Caco-2 (cell line): ENCODE measurements around the gene FHAD1. TPM values are rescaled to one million over a fixed set of nuclear protein-coding genes. Genes with fewer than 3 reads are reported as not detected.

Experiments used
- Bru-seq: library from RNA; stranded (reverse); fragments of 400-500 nt; gene quantifications from one replicate; lab custom pipeline; 2021; lab: Mats Ljungman, UMichigan
- BruChase-seq, 2 experiments: library from RNA; stranded (reverse); fragments of 400-500 nt; gene quantifications; one replicate each; lab custom pipeline; 2021; lab: Mats Ljungman, UMichigan
- BruUV-seq: library from RNA; stranded (reverse); fragments of 400-500 nt; replicated peaks from 2 replicates; lab custom pipeline; 2021; lab: Mats Ljungman, UMichigan
- CTCF ChIA-PET: fragments of 300-600 bp; sonication (Branson Sonifier 250); formaldehyde crosslinking; loops from one replicate; lab custom pipeline; 2022; ENCODE audit warnings: antibody characterized with exemption; lab: Charles Lee
- POLR2A ChIA-PET: fragments of 300-600 bp; sonication (Branson Sonifier 250); formaldehyde crosslinking; loops from one replicate; lab custom pipeline; 2022; ENCODE audit warnings: antibody characterized with exemption; lab: Charles Lee
- DNase-seq, 2 experiments: peaks; one replicate each; pipeline versions ENCODE4 v3.0.0 to v3.0.0-alpha.2; 2020 to 2022
- H3K27me3 ChIP-seq: replicated peaks from 2 replicates; pipeline ENCODE4 v1.6.0; 2011; ENCODE audit warnings: low read length; ENCODE audit not compliant: control insufficient read depth, insufficient read depth
- H3K36me3 ChIP-seq: 2 replicates; pipeline ENCODE4 v1.5.1; 2011; ENCODE audit warnings: low read length; ENCODE audit not compliant: control insufficient read depth, insufficient read depth
- H3K4me1 ChIP-seq: fragments of 250-450 bp; sonication (Bioruptor Pico); 2 replicates; pipeline ENCODE4 v1.5.1; 2020; ENCODE audit warnings: mild to moderate bottlenecking
- H3K4me3 ChIP-seq: 2 replicates; pipeline ENCODE4 v1.5.1; 2011; ENCODE audit warnings: low read depth, mild to moderate bottlenecking, control low read depth, low read length
- H3K9me3 ChIP-seq: fragments of 250-450 bp; sonication (Bioruptor Pico); 2 replicates; pipeline ENCODE4 v1.5.1; 2020; ENCODE audit warnings: mild to moderate bottlenecking, moderate library complexity
- H3K27ac Mint-ChIP-seq: one replicate; pipeline ENCODE4 v1.8.0; 2022; ENCODE audit warnings: mixed read lengths; ENCODE audit not compliant: unreplicated experiment
- H3K27me3 Mint-ChIP-seq: one replicate; pipeline ENCODE4 v1.8.0; 2022; ENCODE audit warnings: mixed read lengths; ENCODE audit not compliant: insufficient read depth, unreplicated experiment
- H3K36me3 Mint-ChIP-seq: one replicate; pipeline ENCODE4 v1.8.0; 2022; ENCODE audit warnings: mild to moderate bottlenecking, mixed read lengths; ENCODE audit not compliant: insufficient read depth, unreplicated experiment
- H3K4me1 Mint-ChIP-seq: one replicate; pipeline ENCODE4 v1.8.0; 2022; ENCODE audit warnings: low read depth, mixed read lengths; ENCODE audit not compliant: unreplicated experiment
- H3K4me3 Mint-ChIP-seq: one replicate; pipeline ENCODE4 v1.8.0; 2022; ENCODE audit warnings: mild to moderate bottlenecking, moderate library complexity, mixed read lengths; ENCODE audit not compliant: unreplicated experiment
- H3K9me3 Mint-ChIP-seq: one replicate; pipeline ENCODE4 v1.8.0; 2022; ENCODE audit warnings: mixed read lengths; ENCODE audit not compliant: unreplicated experiment
- intact Hi-C: fragments of 100-400 bp; cut with micrococcal nuclease; formaldehyde crosslinking; loops from one replicate; pipeline ENCODE4 v1.10.0; 2022; ENCODE audit not compliant: unreplicated experiment
- long read RNA-seq: library from polyadenylated mRNA; stranded (forward); transcript quantifications from one replicate; pipeline ENCODE4 v2.0.0, GENCODE V29; 2022
- total RNA-seq: library from RNA; stranded (reverse); gene quantifications from 2 replicates; pipeline ENCODE4 v1.2.3, GENCODE V29; 2022
- TF ChIP-seq, protein P1 (sequence below), 2 experiments: fragments of 200-600 bp in 1 of 2; IDR thresholded peaks; 1 replicate in 1 of 2; 2 replicates in 1 of 2; pipeline versions ENCODE4 v1.5.1 to v1.8.0; 2011 to 2022; ENCODE audit warnings: antibody characterized with exemption in 1 of 2, control low read depth in 1 of 2, inconsistent platforms in 1 of 2, low read depth in 1 of 2, low read length in 1 of 2, mild to moderate bottlenecking in 1 of 2, moderate library complexity in 1 of 2; ENCODE audit not compliant: insufficient read depth in 1 of 2, severe bottlenecking in 1 of 2, unreplicated experiment in 1 of 2

Gene FHAD1
- total RNA-seq (0.18 TPM in 1 of 2 replicates, not detected in the other), Bru-seq, nascent RNA (percentile 13 among the genes with signal in this experiment), BruChase-seq, experiment 1, labeled RNA remaining after a 2-hour chase (percentile 13 among the genes with signal in this experiment), BruChase-seq, experiment 2, labeled RNA remaining after a 6-hour chase (percentile 11 among the genes with signal in this experiment)
- long read RNA-seq: 0 reads

DNA sequence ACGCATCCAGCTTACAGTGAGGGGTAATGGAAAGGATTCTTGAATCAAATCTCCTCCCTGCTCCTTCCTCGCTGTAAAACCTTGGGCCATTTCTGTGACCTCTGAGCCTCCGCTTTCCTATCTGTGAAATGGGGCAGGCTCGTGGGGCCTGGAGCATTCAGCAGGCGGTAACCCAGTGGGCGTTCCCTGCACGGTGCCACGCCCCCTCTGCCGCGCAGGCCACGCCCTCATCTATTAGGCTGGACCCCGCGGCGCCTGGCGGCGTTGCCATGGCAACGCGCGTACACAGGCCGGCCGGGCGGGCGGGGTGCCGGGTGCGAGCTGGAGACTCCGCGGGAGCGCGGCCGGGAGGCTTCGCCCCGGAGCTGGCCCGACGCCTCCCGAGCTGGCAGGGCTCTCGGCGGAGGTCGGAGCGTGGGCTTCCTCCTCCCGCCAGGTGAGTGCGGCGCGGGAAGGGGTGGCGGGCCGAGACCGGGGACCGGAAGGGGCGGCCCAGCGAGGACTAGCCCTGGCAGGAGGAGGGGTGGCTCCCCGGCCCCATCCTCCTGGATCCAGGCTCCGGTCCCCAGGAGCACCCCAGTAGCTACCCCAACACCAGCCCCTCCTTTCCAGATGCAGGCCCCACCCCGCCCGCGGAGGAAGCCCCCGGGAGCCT, at the start of gene FHAD1:
FHAD1 (plus strand) TSS at position 264 of the 655 bp plus-strand sequence. CDS start 4,562 bp downstream, outside the sequence.
- H3K4me1 Mint-ChIP-seq: no peaks in the 10 kb centered on the region
- peak within 1 kb of the TSS; percentile 83 for H3K4me3 Mint-ChIP-seq
- ChIA-PET POLR2A (no interaction called here), CTCF (interaction anchor here (0.6 to 0.7 kb wide), 2 partner anchors 73 to 442 kb away, joined by 3 read pairs; no protein-coding TSS in a partner anchor)
- no TSS peak for BruUV-seq
- Histone ChIP-seq H3K9me3 (no peaks in the 10 kb centered on the region), H3K36me3 (no peaks in the 10 kb centered on the region), H3K4me1 (peaks cover 5% of the 10 kb centered on the region; the same call in 1 of the 2 replicates), H3K4me3 (peak within 1 kb of the TSS; percentile 52), H3K27me3 (no peaks in the 10 kb centered on the region)
- TF ChIP-seq, protein P1, sequence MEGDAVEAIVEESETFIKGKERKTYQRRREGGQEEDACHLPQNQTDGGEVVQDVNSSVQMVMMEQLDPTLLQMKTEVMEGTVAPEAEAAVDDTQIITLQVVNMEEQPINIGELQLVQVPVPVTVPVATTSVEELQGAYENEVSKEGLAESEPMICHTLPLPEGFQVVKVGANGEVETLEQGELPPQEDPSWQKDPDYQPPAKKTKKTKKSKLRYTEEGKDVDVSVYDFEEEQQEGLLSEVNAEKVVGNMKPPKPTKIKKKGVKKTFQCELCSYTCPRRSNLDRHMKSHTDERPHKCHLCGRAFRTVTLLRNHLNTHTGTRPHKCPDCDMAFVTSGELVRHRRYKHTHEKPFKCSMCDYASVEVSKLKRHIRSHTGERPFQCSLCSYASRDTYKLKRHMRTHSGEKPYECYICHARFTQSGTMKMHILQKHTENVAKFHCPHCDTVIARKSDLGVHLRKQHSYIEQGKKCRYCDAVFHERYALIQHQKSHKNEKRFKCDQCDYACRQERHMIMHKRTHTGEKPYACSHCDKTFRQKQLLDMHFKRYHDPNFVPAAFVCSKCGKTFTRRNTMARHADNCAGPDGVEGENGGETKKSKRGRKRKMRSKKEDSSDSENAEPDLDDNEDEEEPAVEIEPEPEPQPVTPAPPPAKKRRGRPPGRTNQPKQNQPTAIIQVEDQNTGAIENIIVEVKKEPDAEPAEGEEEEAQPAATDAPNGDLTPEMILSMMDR (IDR thresholded peaks at IDR 0.05; ENCODE audit: insufficient read depth in 1 of 2, low read depth in 1 of 2, low read length in 1 of 2, severe bottlenecking in 1 of 2, unreplicated experiment in 1 of 2): no peak
- H3K9me3 Mint-ChIP-seq: no peaks in the 10 kb centered on the region
- H3K27ac Mint-ChIP-seq: peak within 1 kb of the TSS; percentile 79
- DNase-seq: peak; percentile 72 to 82
- peaks cover 15% of the 10 kb centered on the region for H3K36me3 Mint-ChIP-seq
- intact Hi-C loops: no loop called here
- H3K27me3 Mint-ChIP-seq: peaks cover 5% of the 10 kb centered on the region

DNA sequence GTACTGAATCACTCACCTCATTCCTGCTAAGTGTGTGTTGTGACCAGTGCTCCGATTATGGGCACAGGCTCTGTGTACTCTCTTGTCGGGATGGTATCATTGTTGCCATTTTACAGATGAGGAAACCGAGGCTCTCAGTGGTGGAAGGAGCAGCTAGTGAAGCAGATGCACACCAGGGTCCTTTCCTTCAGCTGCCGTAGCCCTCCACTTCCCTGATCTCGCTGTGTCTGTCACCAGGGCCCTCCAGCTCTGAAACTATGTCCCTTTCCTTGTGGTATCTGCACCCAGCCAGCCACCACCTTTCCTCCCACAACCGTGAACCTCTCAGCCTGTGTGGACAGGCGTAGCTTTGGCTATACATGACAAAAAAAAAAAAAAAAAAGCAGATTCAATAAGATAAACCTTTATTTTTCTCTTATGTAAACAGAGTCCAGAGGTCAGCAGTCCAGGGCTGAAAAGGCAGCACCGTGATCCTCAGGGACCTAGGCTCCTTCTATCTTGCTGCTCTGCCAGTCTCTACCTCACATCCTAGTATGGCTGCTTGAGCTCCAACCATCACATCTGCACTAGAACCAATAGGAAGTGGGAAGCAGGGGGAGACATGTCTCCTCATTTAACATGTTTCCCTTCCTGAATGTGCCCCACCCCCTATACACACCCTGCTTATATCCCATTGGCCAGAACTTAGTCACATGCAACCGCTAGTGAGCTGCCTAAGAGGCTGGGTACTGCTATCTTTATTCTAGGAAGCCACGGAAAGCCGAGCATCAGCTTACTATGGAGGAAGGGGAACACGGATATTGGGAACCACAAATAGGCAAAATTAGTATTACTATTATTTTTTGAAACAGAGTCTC, 49.2 kb upstream of the FHAD1 start:
- no peaks in the 10 kb centered on the region for H3K9me3 Mint-ChIP-seq
- peaks cover 21% of the 10 kb centered on the region for H3K36me3 Mint-ChIP-seq
- H3K27ac Mint-ChIP-seq: peak overlapping the region; percentile 80
- H3K4me3 ChIP-seq: no peak overlapping the region
- H3K27me3 ChIP-seq: no peaks in the 10 kb centered on the region
- no peaks in the 10 kb centered on the region for H3K9me3 ChIP-seq
- CTCF ChIA-PET: interaction anchor here (0.6 to 1.0 kb wide), 3 partner anchors 8 to 134 kb away, joined by 3 read pairs; no protein-coding TSS in a partner anchor
- peaks cover 43% of the 10 kb centered on the region for H3K4me1 Mint-ChIP-seq
- POLR2A ChIA-PET: interaction anchor here (0.7 to 1.2 kb wide), 2 partner anchors 45 to 76 kb away, joined by 3 to 7 read pairs; partner anchors contain the start of gene TMEM51
- no peaks in the 10 kb centered on the region for H3K27me3 Mint-ChIP-seq
- BruUV-seq: no TSS peak
- H3K4me1 ChIP-seq: peaks cover 60% of the 10 kb centered on the region
- intact Hi-C loops: no loop called here
- peak in 1 of 2 experiments; percentile 20 for DNase-seq
- H3K36me3 ChIP-seq: no peaks in the 10 kb centered on the region
- TF ChIP-seq, protein P1 (IDR thresholded peaks at IDR 0.05; ENCODE audit: insufficient read depth in 1 of 2, low read depth in 1 of 2, low read length in 1 of 2, severe bottlenecking in 1 of 2, unreplicated experiment in 1 of 2): no peak
- peak overlapping the region; percentile 43 for H3K4me3 Mint-ChIP-seq

DNA sequence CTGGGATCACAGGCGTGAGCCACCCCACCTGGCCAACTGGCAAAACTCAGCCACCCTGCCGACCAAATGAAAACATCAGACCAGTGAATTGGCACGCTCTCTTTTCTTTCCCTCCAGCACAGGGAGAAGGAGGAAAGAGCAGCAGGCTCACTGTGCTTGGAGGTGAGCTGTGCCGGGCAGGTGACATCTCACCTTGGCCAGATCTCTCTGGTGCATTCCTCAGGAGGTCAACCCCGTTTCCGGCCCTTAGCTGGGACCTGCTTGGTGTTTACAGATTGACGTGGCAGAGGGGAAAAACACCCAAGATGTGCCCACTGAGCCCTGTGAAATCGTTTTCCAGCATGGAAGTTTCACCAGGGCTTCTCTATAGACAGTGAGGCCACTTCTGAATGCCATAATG, 48.3 kb upstream of the FHAD1 start:
- ChIA-PET POLR2A (no interaction called here), CTCF (interaction anchor here (0.6 kb wide), 1 partner anchor 133 kb away, joined by 3 read pairs; no protein-coding TSS in a partner anchor)
- Mint-ChIP-seq H3K4me3 (no peak overlapping the region), H3K36me3 (peaks cover 20% of the 10 kb centered on the region), H3K27ac (peak overlapping the region; percentile 80), H3K4me1 (peaks cover 43% of the 10 kb centered on the region), H3K27me3 (no peaks in the 10 kb centered on the region), H3K9me3 (no peaks in the 10 kb centered on the region)
- Histone ChIP-seq H3K27me3 (no peaks in the 10 kb centered on the region), H3K4me1 (peaks cover 59% of the 10 kb centered on the region), H3K9me3 (no peaks in the 10 kb centered on the region), H3K4me3 (no peak overlapping the region), H3K36me3 (no peaks in the 10 kb centered on the region)
- intact Hi-C loops: no loop called here
- no peak for DNase-seq
- TF ChIP-seq, protein P1 (IDR thresholded peaks at IDR 0.05; ENCODE audit: insufficient read depth in 1 of 2, low read depth in 1 of 2, low read length in 1 of 2, severe bottlenecking in 1 of 2, unreplicated experiment in 1 of 2): no peak
- BruUV-seq: no TSS peak
